ENCODE data around the gene FUS.

GRCh38 chr16:31223044-31223443, 43.1 kb downstream of the FUS start:
- TF ChIP-seq CREB1 (CRISPR knock-in tag; IDR thresholded peaks at IDR 0.05): no peak
- no peak for TF ChIP-seq FOXP1 (CRISPR knock-in tag; IDR thresholded peaks at IDR 0.05; ENCODE audit: borderline replicate concordance)
- no peak for TF ChIP-seq E2F4 (CRISPR knock-in tag; IDR thresholded peaks at IDR 0.05; ENCODE audit: borderline replicate concordance, low read depth)
- no peak for TF ChIP-seq CTCF (IDR thresholded peaks at IDR 0.05)
